GM19193 (cell line): Measurements from ENCODE around the gene KCND3.

ENCODE experiments used
- POLR2A ChIP-seq: IDR thresholded peaks from 4 replicates; pipeline ENCODE4 v1.6.1; 2011; ENCODE audit not compliant: insufficient read depth, insufficient read length; ENCODE audit errors: extremely low read depth

The KCND3 gene

GRCh38 chr1:111924786-111925185 is 64.7 kb downstream of the KCND3 start:
- no peak for TF ChIP-seq POLR2A

GRCh38 chr1:111923766-111924165 is 65.7 kb downstream of the KCND3 start:
- TF ChIP-seq POLR2A, result no peak

- TF ChIP-seq POLR2A, result no peak
Measured at GRCh38 chr1:111921948-111922347, 67.5 kb downstream of the KCND3 start.

GRCh38 chr1:111920221-111921024 is 69.0 kb downstream of the KCND3 start:
- no peak for TF ChIP-seq POLR2A

- no peak for TF ChIP-seq POLR2A
Measured at GRCh38 chr1:111911776-111912515, 77.5 kb downstream of the KCND3 start.

- TF ChIP-seq POLR2A, result no peak
Measured at GRCh38 chr1:111911061-111911460, 78.4 kb downstream of the KCND3 start.

GRCh38 chr1:111909030-111909429 is 80.4 kb downstream of the KCND3 start:
- TF ChIP-seq POLR2A, result no peak

- no peak for TF ChIP-seq POLR2A
Measured at GRCh38 chr1:111908011-111908621, 81.4 kb downstream of the KCND3 start.

- TF ChIP-seq POLR2A, result no peak
Measured at GRCh38 chr1:111907321-111907720, 82.1 kb downstream of the KCND3 start.

GRCh38 chr1:111906816-111907215 is 82.7 kb downstream of the KCND3 start:
- no peak for TF ChIP-seq POLR2A

- TF ChIP-seq POLR2A, result no peak
Measured at GRCh38 chr1:111906111-111906510, 83.4 kb downstream of the KCND3 start.

GRCh38 chr1:111904478-111905218 is 84.8 kb downstream of the KCND3 start:
- no peak for TF ChIP-seq POLR2A

GRCh38 chr1:111903871-111904449 is 85.5 kb downstream of the KCND3 start:
- TF ChIP-seq POLR2A, result no peak

- no peak for TF ChIP-seq POLR2A
Measured at GRCh38 chr1:111903148-111903870, 86.2 kb downstream of the KCND3 start.
